Measurements from ENCODE around the gene ITGB7.

The ITGB7 gene

GRCh38 chr12:53245286-53245685 is 38.2 kb upstream of the ITGB7 start:
- no peak for TF ChIP-seq GABPA (IDR thresholded peaks at IDR 0.05; ENCODE audit: low read depth)
- TF ChIP-seq SPI1 (IDR thresholded peaks at IDR 0.05; ENCODE audit: borderline replicate concordance, low read depth): no peak
- TF ChIP-seq, protein P1, sequence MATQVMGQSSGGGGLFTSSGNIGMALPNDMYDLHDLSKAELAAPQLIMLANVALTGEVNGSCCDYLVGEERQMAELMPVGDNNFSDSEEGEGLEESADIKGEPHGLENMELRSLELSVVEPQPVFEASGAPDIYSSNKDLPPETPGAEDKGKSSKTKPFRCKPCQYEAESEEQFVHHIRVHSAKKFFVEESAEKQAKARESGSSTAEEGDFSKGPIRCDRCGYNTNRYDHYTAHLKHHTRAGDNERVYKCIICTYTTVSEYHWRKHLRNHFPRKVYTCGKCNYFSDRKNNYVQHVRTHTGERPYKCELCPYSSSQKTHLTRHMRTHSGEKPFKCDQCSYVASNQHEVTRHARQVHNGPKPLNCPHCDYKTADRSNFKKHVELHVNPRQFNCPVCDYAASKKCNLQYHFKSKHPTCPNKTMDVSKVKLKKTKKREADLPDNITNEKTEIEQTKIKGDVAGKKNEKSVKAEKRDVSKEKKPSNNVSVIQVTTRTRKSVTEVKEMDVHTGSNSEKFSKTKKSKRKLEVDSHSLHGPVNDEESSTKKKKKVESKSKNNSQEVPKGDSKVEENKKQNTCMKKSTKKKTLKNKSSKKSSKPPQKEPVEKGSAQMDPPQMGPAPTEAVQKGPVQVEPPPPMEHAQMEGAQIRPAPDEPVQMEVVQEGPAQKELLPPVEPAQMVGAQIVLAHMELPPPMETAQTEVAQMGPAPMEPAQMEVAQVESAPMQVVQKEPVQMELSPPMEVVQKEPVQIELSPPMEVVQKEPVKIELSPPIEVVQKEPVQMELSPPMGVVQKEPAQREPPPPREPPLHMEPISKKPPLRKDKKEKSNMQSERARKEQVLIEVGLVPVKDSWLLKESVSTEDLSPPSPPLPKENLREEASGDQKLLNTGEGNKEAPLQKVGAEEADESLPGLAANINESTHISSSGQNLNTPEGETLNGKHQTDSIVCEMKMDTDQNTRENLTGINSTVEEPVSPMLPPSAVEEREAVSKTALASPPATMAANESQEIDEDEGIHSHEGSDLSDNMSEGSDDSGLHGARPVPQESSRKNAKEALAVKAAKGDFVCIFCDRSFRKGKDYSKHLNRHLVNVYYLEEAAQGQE (IDR thresholded peaks at IDR 0.05; ENCODE audit: insufficient replicate concordance, low read depth): no peak
- TF ChIP-seq POLR2AphosphoS5 (IDR thresholded peaks at IDR 0.05; ENCODE audit: low read depth): no peak
- no peak for TF ChIP-seq CTCF (IDR thresholded peaks at IDR 0.05; ENCODE audit: insufficient read depth, low read length)
- H3K27ac ChIP-seq (replicated peaks): no peak overlapping the region
- DNase-seq (ENCODE audit: low read depth in 1 of 2, low spot score in 1 of 2): no peak
- H3K27me3 ChIP-seq (ENCODE audit: insufficient read depth, poor library complexity, severe bottlenecking): no peaks in the 10 kb centered on the region
- H3K4me3 ChIP-seq (replicated peaks; ENCODE audit: insufficient read depth, low read length): no peak overlapping the region

- Histone ChIP-seq H3K27me3 (ENCODE audit: insufficient read depth, poor library complexity, severe bottlenecking) (no peaks in the 10 kb centered on the region), H3K27ac (replicated peaks) (no peak overlapping the region), H3K4me3 (replicated peaks; ENCODE audit: insufficient read depth, low read length) (no peak overlapping the region)
- TF ChIP-seq POLR2AphosphoS5 (IDR thresholded peaks at IDR 0.05; ENCODE audit: low read depth) (no peak), CTCF (IDR thresholded peaks at IDR 0.05; ENCODE audit: insufficient read depth, low read length) (no peak), GABPA (IDR thresholded peaks at IDR 0.05; ENCODE audit: low read depth) (no peak), SPI1 (IDR thresholded peaks at IDR 0.05; ENCODE audit: borderline replicate concordance, low read depth) (no peak)
- TF ChIP-seq, protein P1 (IDR thresholded peaks at IDR 0.05; ENCODE audit: insufficient replicate concordance, low read depth): no peak
- no peak for DNase-seq (ENCODE audit: low read depth in 1 of 2, low spot score in 1 of 2)
These were observed 37.3 kb upstream of the ITGB7 start for GRCh38 chr12:53244337-53244736.

DNA sequence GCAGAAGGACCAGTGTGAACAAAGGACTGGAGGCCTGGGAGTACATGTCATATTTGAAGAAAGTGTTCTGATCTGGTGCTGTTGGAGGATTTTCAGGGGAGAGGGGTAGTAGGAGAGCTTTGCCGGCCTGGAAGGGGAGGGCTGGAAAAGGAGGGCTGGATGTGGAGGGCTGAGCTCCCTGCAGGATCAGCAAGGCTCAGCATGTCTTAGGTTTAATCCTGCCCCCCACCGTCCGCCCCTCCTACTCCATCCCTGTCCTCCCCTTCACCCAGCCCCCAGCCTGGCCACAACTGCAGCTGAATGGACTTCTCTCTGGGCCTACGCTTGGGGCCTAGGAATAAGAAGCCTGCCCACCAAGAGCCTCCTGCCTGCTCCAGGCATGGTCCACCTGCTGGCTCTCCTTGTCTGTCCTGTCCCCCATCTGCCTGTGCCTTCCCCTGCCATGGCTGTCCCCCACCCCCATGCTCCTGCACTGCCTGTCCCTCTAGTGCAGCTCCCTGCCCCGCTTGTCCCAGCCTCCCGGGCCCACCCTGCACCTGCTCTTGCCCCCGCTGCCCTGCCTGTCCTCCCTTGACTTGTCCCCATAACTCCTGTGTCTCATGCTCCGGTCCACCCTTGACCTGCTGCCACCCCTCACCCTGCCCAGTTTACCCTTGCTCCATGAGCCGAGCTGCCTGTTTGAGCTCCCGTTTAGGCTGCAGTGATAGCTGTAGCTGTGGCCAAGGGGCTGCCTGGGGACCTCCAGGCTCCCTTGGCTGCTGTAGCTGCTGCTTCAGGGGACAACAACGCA is 34.8 kb upstream of the ITGB7 start:
- TF ChIP-seq CTCF (IDR thresholded peaks at IDR 0.05; ENCODE audit: insufficient read depth, low read length) (no peak), GABPA (IDR thresholded peaks at IDR 0.05; ENCODE audit: low read depth) (no peak), SPI1 (IDR thresholded peaks at IDR 0.05; ENCODE audit: borderline replicate concordance, low read depth) (no peak)
- TF ChIP-seq, protein P1 (IDR thresholded peaks at IDR 0.05; ENCODE audit: insufficient replicate concordance, low read depth): no peak
- Histone ChIP-seq H3K4me3 (replicated peaks; ENCODE audit: insufficient read depth, low read length) (no peak overlapping the region), H3K27ac (replicated peaks) (no peak overlapping the region), H3K27me3 (ENCODE audit: insufficient read depth, poor library complexity, severe bottlenecking) (no peaks in the 10 kb centered on the region)
- DNase-seq (ENCODE audit: low read depth in 1 of 2, low spot score in 1 of 2): no peak
